ENCODE measurements around the gene TCEA3.

- TF ChIP-seq POLR2A (IDR thresholded peaks at IDR 0.05; ENCODE audit: low read depth, low read length) = no peak
- no peak for TF ChIP-seq NFE2L2 (IDR thresholded peaks at IDR 0.05; ENCODE audit: low read depth, low read length)
- no peak for TF ChIP-seq MAFK (IDR thresholded peaks at IDR 0.05; ENCODE audit: low read depth, low read length)
- TF ChIP-seq ELK1 (IDR thresholded peaks at IDR 0.05; ENCODE audit: borderline replicate concordance, low read depth, low read length) = no peak
- TF ChIP-seq CTCF (conservative IDR thresholded peaks at IDR 0.05; ENCODE audit: low read depth, low read length) = no peak
- no peak for TF ChIP-seq CHD1 (IDR thresholded peaks at IDR 0.05; ENCODE audit: low read depth, low read length)
- no peak for TF ChIP-seq CEBPB (IDR thresholded peaks at IDR 0.05; ENCODE audit: low read depth, low read length)
- TF ChIP-seq RCOR1 (IDR thresholded peaks at IDR 0.05; ENCODE audit: insufficient replicate concordance, low read length) = no peak
- TF ChIP-seq BHLHE40 (IDR thresholded peaks at IDR 0.05; ENCODE audit: low read depth, low read length) = no peak
Measured at GRCh38 chr1:23438545-23438944, 14.0 kb upstream of the TCEA3 start.

Measured in IMR-90 (cell line).